H9 (cell line): ENCODE measurements around the gene RBMS3. TPM values are rescaled to one million over a fixed set of nuclear protein-coding genes. Genes with fewer than 3 reads are reported as not detected.

Source experiments
- DNase-seq: peaks from one replicate; pipeline ENCODE4 v3.0.0-alpha.2; 2017
- H2AFZ ChIP-seq: one replicate; pipeline ENCODE4 v1.6.1; 2013; ENCODE audit warnings: mild to moderate bottlenecking, low read length, control low read depth, moderate library complexity
- H2AK5ac ChIP-seq: 2 replicates; pipeline ENCODE4 v1.6.1; 2013; ENCODE audit warnings: low read length, control low read depth, mixed read lengths; ENCODE audit not compliant: insufficient read length
- H2BK120ac ChIP-seq: one replicate; pipeline ENCODE4 v1.6.1; 2013; ENCODE audit warnings: low read depth, mild to moderate bottlenecking, low read length, control low read depth, inconsistent platforms; ENCODE audit not compliant: poor library complexity, severe bottlenecking
- H2BK12ac ChIP-seq: 2 replicates; pipeline ENCODE4 v1.6.1; 2013; ENCODE audit warnings: low read length, control low read depth, mixed read lengths, low read depth; ENCODE audit not compliant: insufficient read length
- H2BK15ac ChIP-seq: 2 replicates; pipeline ENCODE4 v1.6.1; 2013; ENCODE audit warnings: low read depth, low read length, control low read depth
- H2BK20ac ChIP-seq: one replicate; pipeline ENCODE4 v1.6.1; 2013; ENCODE audit warnings: low read depth, mild to moderate bottlenecking, low read length, control low read depth, inconsistent platforms; ENCODE audit not compliant: poor library complexity, severe bottlenecking
- H2BK5ac ChIP-seq: 2 replicates; pipeline ENCODE4 v1.6.1; 2013; ENCODE audit warnings: low read length, control low read depth, mixed read lengths; ENCODE audit not compliant: insufficient read length
- H3K14ac ChIP-seq: 2 replicates; pipeline ENCODE4 v1.6.1; 2013; ENCODE audit warnings: low read length, control low read depth; ENCODE audit not compliant: insufficient read depth
- H3K18ac ChIP-seq: 2 replicates; pipeline ENCODE4 v1.6.1; 2013; ENCODE audit warnings: low read depth, mild to moderate bottlenecking, mixed read lengths, low read length, control low read depth; ENCODE audit not compliant: insufficient read length
- H3K23ac ChIP-seq: 2 replicates; pipeline ENCODE4 v1.6.1; 2013; ENCODE audit warnings: low read length, control low read depth, mixed read lengths, low read depth; ENCODE audit not compliant: insufficient read length
- H3K23me2 ChIP-seq: 2 replicates; pipeline ENCODE4 v1.6.1; 2013; ENCODE audit warnings: low read depth, mild to moderate bottlenecking, mixed read lengths, low read length, control low read depth; ENCODE audit not compliant: insufficient read length, poor library complexity, severe bottlenecking
- H3K27ac ChIP-seq: 2 replicates; pipeline ENCODE4 v1.5.1; 2013; ENCODE audit warnings: low read length, control low read depth, mixed read lengths, low read depth; ENCODE audit not compliant: insufficient read length
- H3K27me3 ChIP-seq: 2 replicates; pipeline ENCODE4 v1.6.1; 2013; ENCODE audit warnings: low read length, control low read depth, inconsistent platforms; ENCODE audit not compliant: insufficient read depth
- H3K4ac ChIP-seq: 2 replicates; pipeline ENCODE4 v1.6.1; 2013; ENCODE audit warnings: low read depth, mild to moderate bottlenecking, control low read depth, inconsistent platforms, low read length, moderate library complexity
- H3K4me1 ChIP-seq: 2 replicates; pipeline ENCODE4 v1.6.1; 2013; ENCODE audit warnings: low read length, control low read depth, inconsistent platforms; ENCODE audit not compliant: insufficient read depth
- H3K4me2 ChIP-seq: 2 replicates; pipeline ENCODE4 v1.6.1; 2013; ENCODE audit warnings: low read length, control low read depth, mixed read lengths; ENCODE audit not compliant: insufficient read length, insufficient read depth
- H3K56ac ChIP-seq: 2 replicates; pipeline ENCODE4 v1.6.1; 2013; ENCODE audit warnings: low read depth, mild to moderate bottlenecking, mixed read lengths, low read length, control low read depth; ENCODE audit not compliant: insufficient read length
- H3K79me1 ChIP-seq: 2 replicates; pipeline ENCODE4 v1.6.1; 2013; ENCODE audit warnings: low read depth, mild to moderate bottlenecking, moderate library complexity, low read length, control low read depth, inconsistent platforms; ENCODE audit not compliant: insufficient read depth, poor library complexity, severe bottlenecking
- H3K79me2 ChIP-seq: 2 replicates; pipeline ENCODE4 v1.6.1; 2013; ENCODE audit warnings: low read length, control low read depth, inconsistent platforms; ENCODE audit not compliant: insufficient read depth
- H3K9ac ChIP-seq: 2 replicates; pipeline ENCODE4 v1.6.1; 2013; ENCODE audit warnings: low read length, control low read depth, mixed read lengths; ENCODE audit not compliant: insufficient read length; ENCODE audit errors: extremely low read depth
- H3K9me3 ChIP-seq: one replicate; pipeline ENCODE4 v1.6.1; 2013; ENCODE audit warnings: low read depth, low read length, inconsistent platforms; ENCODE audit not compliant: control insufficient read depth
- H3T11ph ChIP-seq: one replicate; pipeline ENCODE4 v1.6.1; 2013; ENCODE audit warnings: mild to moderate bottlenecking, low read length, control low read depth, inconsistent platforms
- H4K20me1 ChIP-seq: one replicate; pipeline ENCODE4 v1.6.1; 2013; ENCODE audit not compliant: control insufficient read depth, insufficient read length, insufficient read depth
- H4K5ac ChIP-seq: 2 replicates; pipeline ENCODE4 v1.6.1; 2013; ENCODE audit warnings: low read depth, mild to moderate bottlenecking, mixed read lengths, low read length, control low read depth; ENCODE audit not compliant: insufficient read length
- H4K8ac ChIP-seq: replicated peaks from 2 replicates; pipeline ENCODE4 v1.6.1; 2013; ENCODE audit warnings: low read length, control low read depth, mixed read lengths, low read depth; ENCODE audit not compliant: insufficient read length
- H4K91ac ChIP-seq: 2 replicates; pipeline ENCODE4 v1.6.1; 2013; ENCODE audit warnings: low read depth, mild to moderate bottlenecking, moderate library complexity, mixed read lengths, low read length, control low read depth; ENCODE audit not compliant: insufficient read length
- H3K27ac Mint-ChIP-seq, 3 experiments: 2 replicates in 2 of 3; 3 replicates in 1 of 3; pipeline ENCODE4 v1.8.0; 2020 to 2021; ENCODE audit warnings: mixed read lengths in 3 of 3, mild to moderate bottlenecking in 1 of 3, moderate library complexity in 1 of 3
- H3K27me3 Mint-ChIP-seq: 2 replicates; pipeline ENCODE4 v1.8.0; 2021; ENCODE audit warnings: low read depth, mild to moderate bottlenecking, moderate library complexity, mixed read lengths
- H3K36me3 Mint-ChIP-seq, 3 experiments: 2 replicates in 2 of 3; 3 replicates in 1 of 3; pipeline ENCODE4 v1.8.0; 2020 to 2021; ENCODE audit warnings: low read depth in 3 of 3, mixed read lengths in 3 of 3; ENCODE audit not compliant: insufficient read depth in 1 of 3
- H3K4me1 Mint-ChIP-seq, 2 experiments: 2 replicates each; pipeline ENCODE4 v1.8.0; 2020; ENCODE audit warnings: mixed read lengths in 2 of 2
- H3K4me3 Mint-ChIP-seq, 2 experiments: 2 replicates in 1 of 2; 3 replicates in 1 of 2; pipeline ENCODE4 v1.8.0; 2020 to 2021; ENCODE audit warnings: mild to moderate bottlenecking in 2 of 2, mixed read lengths in 2 of 2, moderate library complexity in 1 of 2
- H3K9me3 Mint-ChIP-seq, 2 experiments: 2 replicates in 1 of 2; 3 replicates in 1 of 2; pipeline ENCODE4 v1.8.0; 2020; ENCODE audit warnings: mild to moderate bottlenecking in 2 of 2, mixed read lengths in 2 of 2, moderate library complexity in 1 of 2
- CTCF ChIP-seq: fragments of 200-600 bp; sonication (generic); conservative IDR thresholded peaks from 3 replicates; pipeline ENCODE4 v1.8.0; 2021; ENCODE audit warnings: antibody characterized with exemption, mild to moderate bottlenecking
- WGBS: extraction: QIAGEN DNeasy Blood & Tissue Kit; methylation state at CpG from one replicate; pipeline ENCODE4 v1.1.7; 2013; ENCODE audit warnings: missing lambda C conversion rate, low lambda C conversion rate, mixed read lengths; ENCODE audit not compliant: insufficient read length; ENCODE audit errors: extremely low coverage; 5-methylcytosine and 5-hydroxymethylcytosine counted together
- total RNA-seq: library from RNA; stranded (reverse); gene quantifications from 2 replicates; pipeline ENCODE4 v1.2.1, GENCODE V29; 2021

The RBMS3 gene
- total RNA-seq, 1 experiment from 2014 or later: 8.1 TPM

- Mint-ChIP-seq H3K27me3 (no peaks in the 10 kb centered on the region), H3K4me1 (peaks cover 40 to 41% of the 10 kb centered on the region in 2 experiments), H3K9me3 (no peaks in the 10 kb centered on the region; a peak in 1 of 5 replicates), H3K4me3 (no peak overlapping the region), H3K27ac (no peak overlapping the region), H3K36me3 (no peaks in the 10 kb centered on the region)
- Histone ChIP-seq H3K27ac (no peak overlapping the region), H3K9me3 (no peaks in the 10 kb centered on the region), H3K4me1 (peaks cover 3% of the 10 kb centered on the region; the same call in 1 of the 2 replicates), H4K91ac (no peak overlapping the region), H3K27me3 (no peaks in the 10 kb centered on the region), H2BK15ac (no peak overlapping the region), H2AFZ (no peak overlapping the region), H3K79me2 (no peaks in the 10 kb centered on the region), H2AK5ac (no peak overlapping the region), H3K18ac (no peak overlapping the region), H3K79me1 (no peaks in the 10 kb centered on the region), H2BK20ac (no peak overlapping the region), H3T11ph (no peak overlapping the region), H4K8ac (no peak overlapping the region), H3K14ac (no peak overlapping the region), H3K9ac (no peak overlapping the region), H3K23ac (no peak overlapping the region), H2BK12ac (no peak overlapping the region), H4K20me1 (no peaks in the 10 kb centered on the region), H2BK120ac (no peak overlapping the region), H2BK5ac (no peak overlapping the region), H3K4me2 (no peak overlapping the region), H4K5ac (no peak overlapping the region), H3K56ac (no peak overlapping the region), H3K4ac (no peak overlapping the region), H3K23me2 (no peaks in the 10 kb centered on the region)
- TF ChIP-seq CTCF: no peak
- DNase-seq: no peak
- no CpG with 5 or more reads among the region's 11 CpGs for WGBS
These were observed 133.8 kb downstream of the RBMS3 start for GRCh38 chr3:29414468-29415224.
